ENCODE results near the gene SFTPB.
"Not testable (repeated sequence)": the region's sequence is repeated elsewhere in the genome, so short reads cannot be mapped to it uniquely, and the experiment has no call there.

Gene SFTPB

GRCh38 chr2:85653996-85654395 lies 14.0 kb downstream of the SFTPB start:
- DNase-seq = no peak

- DNase-seq = no peak
Measured at GRCh38 chr2:85652056-85652455, 15.9 kb downstream of the SFTPB start.

- DNase-seq = no peak
Measured at GRCh38 chr2:85651097-85651496, 16.9 kb downstream of the SFTPB start.

GRCh38 chr2:85650456-85650855 lies 17.5 kb downstream of the SFTPB start:
- DNase-seq = no peak

GRCh38 chr2:85649201-85650190 lies 18.5 kb downstream of the SFTPB start:
- DNase-seq = peak; percentile 46

GRCh38 chr2:85648619-85649018 lies 19.4 kb downstream of the SFTPB start:
- DNase-seq = peak; percentile 49

GRCh38 chr2:85647823-85648526 lies 20.0 kb downstream of the SFTPB start:
- DNase-seq = no peak

GRCh38 chr2:85646166-85646565 lies 21.8 kb downstream of the SFTPB start:
- no peak for DNase-seq

- no peak for DNase-seq
Measured at GRCh38 chr2:85644909-85645308, 23.1 kb downstream of the SFTPB start.

GRCh38 chr2:85642725-85643124 lies 25.3 kb downstream of the SFTPB start:
- DNase-seq = no peak

GRCh38 chr2:85635636-85636035 lies 32.4 kb downstream of the SFTPB start:
- DNase-seq = no peak

- DNase-seq = no peak
Measured at GRCh38 chr2:85635011-85635410, 33.0 kb downstream of the SFTPB start.

GRCh38 chr2:85631316-85631715 lies 36.7 kb downstream of the SFTPB start:
- no peak for DNase-seq

GRCh38 chr2:85628658-85629057 lies 39.3 kb downstream of the SFTPB start:
- no peak for DNase-seq

- DNase-seq = no peak
Measured at GRCh38 chr2:85623991-85624390, 44.0 kb downstream of the SFTPB start.

GRCh38 chr2:85621338-85621737 lies 46.7 kb downstream of the SFTPB start:
- DNase-seq = no peak

- DNase-seq = no peak
Measured at GRCh38 chr2:85619617-85620016, 48.4 kb downstream of the SFTPB start.

GRCh38 chr2:85617723-85618122 lies 50.3 kb downstream of the SFTPB start:
- DNase-seq = not testable (repeated sequence)

- DNase-seq = no peak
Measured at GRCh38 chr2:85615413-85615728, 52.6 kb downstream of the SFTPB start.

- DNase-seq = not testable (repeated sequence)
Measured at GRCh38 chr2:85614757-85615156, 53.2 kb downstream of the SFTPB start.

- DNase-seq = no peak
Measured at GRCh38 chr2:85613717-85614515, 54.1 kb downstream of the SFTPB start.

- DNase-seq = peak; percentile 87
Measured at GRCh38 chr2:85611705-85612587, 56.1 kb downstream of the SFTPB start, which contains the start of gene C2orf68. Gene C2orf68 (minus strand): TSS chr2:85612066. CDS start chr2:85611984, 82 bp downstream.
